ENCODE results near the gene AGPAT3. TPM values are rescaled to one million over a fixed set of nuclear protein-coding genes. Genes with fewer than 3 reads are reported as not detected.

The AGPAT3 gene
- polyA plus RNA-seq, 2 of the 4 experiments (the other 2 are of a cell fraction) = 18.2 to 20.3 TPM

DNA sequence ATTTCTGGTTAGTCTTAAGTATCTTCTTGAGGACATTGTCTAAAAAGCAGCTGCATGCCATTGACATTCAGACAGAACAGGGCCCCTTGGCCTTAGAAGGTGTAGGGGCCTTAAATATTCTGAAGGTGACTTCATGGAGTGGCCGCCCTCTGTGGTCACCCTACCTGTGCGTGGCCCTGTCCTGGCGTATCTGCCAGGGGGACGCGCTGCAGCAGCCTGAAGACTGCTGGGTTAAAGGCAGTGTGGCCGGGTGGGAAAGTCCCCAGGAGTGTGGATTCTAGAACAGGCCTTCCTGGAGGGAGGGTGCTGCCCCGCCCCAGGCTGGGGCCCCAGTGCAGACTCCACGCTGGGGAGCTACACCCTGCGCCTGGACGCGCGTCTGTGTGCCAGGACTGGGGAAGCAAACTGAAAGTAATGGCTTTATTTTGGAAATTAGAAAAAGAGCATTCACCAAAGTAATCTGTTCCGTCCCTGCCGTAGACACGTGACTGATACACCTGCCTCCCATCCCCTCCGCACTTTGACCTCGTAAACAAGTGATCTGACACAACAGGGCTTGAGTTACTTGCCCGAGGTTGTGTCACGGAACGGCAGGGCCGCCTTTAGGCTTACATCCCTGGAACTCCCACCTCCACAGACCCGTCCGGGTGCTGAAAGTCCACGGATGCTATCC, 1.8 kb downstream of the AGPAT3 start:
- POLR2A ChIA-PET = interaction anchor here (0.7 kb wide), 1 partner anchor 48 kb away, joined by 4 read pairs; no protein-coding TSS in a partner anchor
- WGBS (ENCODE audit: missing lambda C conversion rate) = 80% methylated on average over 23 of the region's 24 CpGs

DNA sequence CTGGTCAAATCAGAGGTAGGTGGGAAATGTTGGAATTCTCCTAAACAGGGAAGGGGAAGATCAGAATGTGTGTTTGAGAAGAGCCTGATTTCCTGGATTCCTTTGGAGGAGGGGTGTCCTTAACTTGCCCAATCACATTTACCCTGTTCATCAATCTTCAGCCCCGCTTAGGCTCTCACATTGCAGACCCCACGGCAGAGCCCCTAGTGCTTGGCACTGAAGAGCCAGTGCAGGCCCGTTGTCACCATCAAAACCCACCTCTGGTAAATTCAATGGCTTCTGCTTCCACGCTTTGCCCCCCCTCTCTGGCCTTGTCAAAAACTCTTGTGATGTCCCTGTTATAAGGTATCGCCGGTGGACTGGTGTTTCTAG, 2.3 kb downstream of the AGPAT3 start:
- Histone ChIP-seq H3K4me2 (peak overlapping the region; percentile 91; the same call in 1 of the 3 replicates), H3K9me3 (no peaks in the 10 kb centered on the region), H3K4me3 (no peak overlapping the region), H3K4me1 (peaks cover 10% of the 10 kb centered on the region; the same call in 2 of the 3 replicates), H3K27ac (peak overlapping the region in 1 of 2 experiments; percentile 96; a peak in 1 of 6 replicates)
- ChIA-PET CTCF (no interaction called here), POLR2A (no interaction called here)
- TF ChIP-seq RCOR1 (IDR thresholded peaks at IDR 0.05; ENCODE audit: low read depth, low read length) = no peak
- no peak for TF ChIP-seq SREBF2 (IDR thresholded peaks at IDR 0.05)
- no peak for TF ChIP-seq POLR2AphosphoS2 (conservative IDR thresholded peaks at IDR 0.05; ENCODE audit: low read length)
- TF ChIP-seq CBX2 (IDR thresholded peaks at IDR 0.05; ENCODE audit: borderline replicate concordance, low read depth) = no peak
- no peak for TF ChIP-seq ZNF302 (CRISPR knock-in tag; IDR thresholded peaks at IDR 0.05)
- no peak for TF ChIP-seq NFE2L2 (conservative IDR thresholded peaks at IDR 0.05; ENCODE audit: low read length)
- no peak for FAIRE-seq
- DNase-seq (ENCODE audit: low read depth in 1 of 2, low spot score in 1 of 2) = no peak
- ATAC-seq = no peak
- 86% methylated on average over 6 of the region's 6 CpGs for WGBS (ENCODE audit: missing lambda C conversion rate)

More for the DNA sequence above, 1.8 kb downstream of the AGPAT3 start:
- Histone ChIP-seq H3K9me3 (no peaks in the 10 kb centered on the region), H3K27ac (peak overlapping the region in 1 of 2 experiments; percentile 96; a peak in 2 of 6 replicates), H3K4me2 (peak overlapping the region; percentile 91), H3K4me1 (peaks cover 10% of the 10 kb centered on the region; the same call in 2 of the 3 replicates), H3K4me3 (peak overlapping the region; percentile 98; the same call in 2 of the 3 replicates)
- TF ChIP-seq POLR2AphosphoS2 (conservative IDR thresholded peaks at IDR 0.05; ENCODE audit: low read length) (no peak), HOXB13 (CRISPR knock-in tag; IDR thresholded peaks at IDR 0.05; ENCODE audit: low read depth) (no peak), JUN (IDR thresholded peaks at IDR 0.05) (no peak), KDM1A (IDR thresholded peaks at IDR 0.05; ENCODE audit: low read depth) (no peak), CEBPB (IDR thresholded peaks at IDR 0.05) (no peak)
- TF ChIP-seq, protein P1, sequence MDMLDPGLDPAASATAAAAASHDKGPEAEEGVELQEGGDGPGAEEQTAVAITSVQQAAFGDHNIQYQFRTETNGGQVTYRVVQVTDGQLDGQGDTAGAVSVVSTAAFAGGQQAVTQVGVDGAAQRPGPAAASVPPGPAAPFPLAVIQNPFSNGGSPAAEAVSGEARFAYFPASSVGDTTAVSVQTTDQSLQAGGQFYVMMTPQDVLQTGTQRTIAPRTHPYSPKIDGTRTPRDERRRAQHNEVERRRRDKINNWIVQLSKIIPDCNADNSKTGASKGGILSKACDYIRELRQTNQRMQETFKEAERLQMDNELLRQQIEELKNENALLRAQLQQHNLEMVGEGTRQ (IDR thresholded peaks at IDR 0.05) = no peak
- ATAC-seq (peak in 1 of 2 experiments; percentile 44; a peak in 3 of 6 replicates), FAIRE-seq (no peak), DNase-seq (ENCODE audit: low read depth in 1 of 2, low spot score in 1 of 2) (no peak)
- CTCF ChIA-PET = no interaction called here

DNA sequence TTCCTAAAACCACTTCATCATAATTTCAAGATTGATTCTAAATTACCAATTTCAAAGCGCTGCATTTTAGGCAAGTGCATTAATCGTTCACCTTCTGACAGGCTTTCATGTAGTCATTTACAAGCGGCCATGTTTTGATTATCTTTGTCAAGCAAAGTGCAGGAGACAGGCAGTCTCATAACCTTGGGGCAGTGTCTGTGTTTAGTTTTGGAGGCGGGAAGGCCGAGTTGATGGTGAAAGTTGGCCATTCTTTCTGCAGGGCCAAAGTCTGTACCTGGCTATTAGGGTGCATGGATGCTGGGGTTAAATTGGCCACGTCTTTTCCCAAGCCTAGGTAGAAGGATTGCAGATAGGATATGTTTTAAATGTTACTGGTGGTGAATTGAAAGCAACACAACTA, 2.9 kb downstream of the AGPAT3 start:
- TF ChIP-seq HDAC2 (IDR thresholded peaks at IDR 0.05) (no peak), FOSB (CRISPR knock-in tag; IDR thresholded peaks at IDR 0.05) (no peak), JUNB (IDR thresholded peaks at IDR 0.05) (no peak), TFCP2L1 (CRISPR knock-in tag; IDR thresholded peaks at IDR 0.05) (no peak), NFE2L2 (conservative IDR thresholded peaks at IDR 0.05; ENCODE audit: low read length) (no peak), EHF (CRISPR knock-in tag; IDR thresholded peaks at IDR 0.05) (no peak), CBX2 (IDR thresholded peaks at IDR 0.05; ENCODE audit: borderline replicate concordance, low read depth) (no peak), JUN (IDR thresholded peaks at IDR 0.05) (no peak), PHF8 (IDR thresholded peaks at IDR 0.05; ENCODE audit: borderline replicate concordance, low read depth) (no peak), TP53 (CRISPR knock-in tag; IDR thresholded peaks at IDR 0.05) (no peak), FOSL2 (IDR thresholded peaks at IDR 0.05) (no peak), FOSL2 (CRISPR knock-in tag; IDR thresholded peaks at IDR 0.05) (no peak), SMC3 (IDR thresholded peaks at IDR 0.05) (no peak), KDM1A (IDR thresholded peaks at IDR 0.05; ENCODE audit: low read depth) (no peak), HOXB13 (CRISPR knock-in tag; IDR thresholded peaks at IDR 0.05; ENCODE audit: low read depth) (no peak), RAD21 (conservative IDR thresholded peaks at IDR 0.05 in 1 of 2, IDR thresholded peaks at IDR 0.05 in 1 of 2) (no peak), CEBPB (IDR thresholded peaks at IDR 0.05) (no peak), GATA3 (IDR thresholded peaks at IDR 0.05; ENCODE audit: borderline replicate concordance) (no peak)
- TF ChIP-seq, protein P2, sequence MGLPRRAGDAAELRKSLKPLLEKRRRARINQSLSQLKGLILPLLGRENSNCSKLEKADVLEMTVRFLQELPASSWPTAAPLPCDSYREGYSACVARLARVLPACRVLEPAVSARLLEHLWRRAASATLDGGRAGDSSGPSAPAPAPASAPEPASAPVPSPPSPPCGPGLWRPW (IDR thresholded peaks at IDR 0.05) = no peak
- H3K4me2 ChIP-seq = no peak overlapping the region
- no peak for FAIRE-seq

More for the DNA sequence above, 2.9 kb downstream of the AGPAT3 start:
- 90% methylated on average over 6 of the region's 6 CpGs for WGBS (ENCODE audit: missing lambda C conversion rate)
- Histone ChIP-seq H3K4me1 (peaks cover 10% of the 10 kb centered on the region; the same call in 2 of the 3 replicates), H3K27ac (no peak overlapping the region), H3K4me3 (no peak overlapping the region), H3K9me3 (no peaks in the 10 kb centered on the region)
- DNase-seq (ENCODE audit: low read depth in 1 of 2, low spot score in 1 of 2) (no peak), ATAC-seq (no peak)
- ChIA-PET POLR2A (no interaction called here), CTCF (interaction anchor here (2.5 kb wide), 1 partner anchor 57 kb away, joined by 7 read pairs; no protein-coding TSS in a partner anchor)
